ENCODE data around the gene TYMP. TPM values are rescaled to one million over a fixed set of nuclear protein-coding genes. Genes with fewer than 3 reads are reported as not detected.

Gene TYMP
- total RNA-seq, 4 donors from 2014 or later, result 27.4 to 79.2 (median 35.9) TPM

DNA sequence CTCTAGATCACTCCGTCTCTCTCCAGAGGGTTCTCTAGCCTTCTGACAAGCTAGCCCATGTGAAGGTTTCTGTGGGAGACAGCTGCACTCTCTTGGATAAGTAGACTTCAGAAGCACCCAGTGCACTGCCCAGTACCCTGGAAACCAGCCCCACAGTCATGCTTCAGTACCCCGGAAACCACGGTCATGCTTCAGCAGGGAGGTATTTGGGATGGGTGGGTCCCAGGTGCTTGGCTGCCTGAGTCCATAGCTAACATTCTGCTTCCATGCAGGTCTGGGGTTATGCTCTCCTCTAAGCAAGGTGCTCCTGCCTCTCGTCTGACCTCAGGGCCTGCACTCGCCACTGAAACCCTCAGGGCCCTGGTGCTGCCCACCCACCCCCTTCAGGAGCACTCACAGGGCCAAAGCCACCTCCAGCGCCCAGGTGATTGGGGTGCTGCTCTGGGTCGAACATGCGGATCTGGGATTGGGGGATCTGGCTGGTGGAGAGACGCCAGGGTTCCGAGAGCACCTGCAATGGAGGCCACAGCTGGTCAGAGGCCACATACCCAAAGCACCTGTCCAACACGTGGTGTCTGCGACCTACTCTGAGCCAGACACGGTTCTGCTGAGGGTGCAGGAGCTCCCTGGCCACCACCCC, 40.2 kb upstream of the TYMP start:
- no peaks in the 10 kb centered on the region for H3K9me3 ChIP-seq
- H3K4me3 ChIP-seq, result no peak overlapping the region
- intact Hi-C loops (cut with DNase I), result loop anchor here (5.0 kb wide), 1 partner anchor 63 kb away; the partner anchor contains the start of genes LMF2 and NCAPH2
- peaks cover 14 to 66% (median 57%) of the 10 kb centered on the region in 4 donors for H3K36me3 ChIP-seq
- no peaks in the 10 kb centered on the region for H3K27me3 ChIP-seq
- H3K4me1 ChIP-seq, result peaks cover 0 to 3% (median 0%) of the 10 kb centered on the region in 4 donors
- 97% methylated on average over 12 of the region's 13 CpGs for WGBS
- no peak overlapping the region for H3K27ac ChIP-seq (replicated peaks in 1 of 4)
- no peak for DNase-seq (ENCODE audit: extremely low spot score)
- TF ChIP-seq POLR2AphosphoS5 (IDR thresholded peaks at IDR 0.05) (no peak), CTCF (IDR thresholded peaks at IDR 0.05) (no peak), EP300 (IDR thresholded peaks at IDR 0.05) (no peak), POLR2A (IDR thresholded peaks at IDR 0.05; ENCODE audit: low read depth) (no peak)

DNA sequence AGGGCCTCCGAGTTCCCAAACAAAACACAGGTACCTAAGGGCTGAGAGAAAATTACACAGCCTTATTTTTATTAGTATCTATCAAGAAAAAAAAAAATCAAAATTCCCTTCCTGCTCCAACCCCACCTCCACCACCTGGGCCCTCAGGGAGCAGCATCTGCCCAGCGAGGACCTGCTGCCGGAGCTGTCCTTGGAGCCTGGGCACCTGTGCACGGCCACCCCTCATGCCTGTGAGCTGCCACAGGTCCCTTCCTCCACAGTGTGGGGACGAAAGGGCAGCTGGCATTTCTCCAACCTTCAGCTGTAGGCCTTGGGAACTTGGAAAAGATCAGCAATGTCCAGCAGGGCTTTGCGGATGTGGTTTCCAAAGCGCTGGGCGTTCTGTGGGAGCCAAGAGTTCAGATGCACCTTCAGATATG, 39.2 kb upstream of the TYMP start:
- H3K27ac ChIP-seq (replicated peaks in 1 of 4), result no peak overlapping the region
- no peaks in the 10 kb centered on the region for H3K27me3 ChIP-seq
- intact Hi-C loops (cut with DNase I), result loop anchor here (5.0 kb wide), 1 partner anchor 62 kb away; the partner anchor contains the start of genes LMF2 and NCAPH2
- no peak for DNase-seq (ENCODE audit: extremely low spot score)
- peaks cover under 1 to 6% (median 3%) of the 10 kb centered on the region in 4 donors for H3K4me1 ChIP-seq
- TF ChIP-seq POLR2A (IDR thresholded peaks at IDR 0.05; ENCODE audit: low read depth), result no peak
- TF ChIP-seq EP300 (IDR thresholded peaks at IDR 0.05), result no peak
- no peak for TF ChIP-seq POLR2AphosphoS5 (IDR thresholded peaks at IDR 0.05)
- no peak for TF ChIP-seq CTCF (IDR thresholded peaks at IDR 0.05)
- peaks cover 14 to 66% (median 53%) of the 10 kb centered on the region in 4 donors for H3K36me3 ChIP-seq
- H3K4me3 ChIP-seq, result no peak overlapping the region
- H3K9me3 ChIP-seq, result no peaks in the 10 kb centered on the region
- whole genome bisulfite sequencing, result 90% methylated on average over 8 of the region's 8 CpGs

DNA sequence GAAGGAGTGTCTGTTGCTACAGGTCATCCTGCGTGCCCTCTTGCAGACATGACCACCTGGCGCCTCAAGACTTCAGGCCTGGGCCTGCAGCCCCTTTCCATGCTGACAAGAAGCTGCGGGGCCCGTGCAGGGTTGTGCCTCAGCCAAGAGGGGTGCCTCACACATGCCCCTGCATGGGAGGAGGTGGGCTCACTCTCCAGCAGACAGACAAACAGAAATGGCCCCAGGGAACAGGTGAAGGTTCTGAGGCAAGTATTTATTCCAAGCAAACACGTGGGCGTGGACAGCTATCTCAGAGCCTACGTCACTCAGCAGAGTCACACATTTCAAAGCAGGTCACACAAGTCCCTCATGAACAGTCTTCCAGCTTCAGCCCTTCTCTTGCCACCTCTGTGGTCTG, 38.8 kb upstream of the TYMP start:
- no peak for TF ChIP-seq POLR2A (IDR thresholded peaks at IDR 0.05; ENCODE audit: low read depth)
- no peak for TF ChIP-seq CTCF (IDR thresholded peaks at IDR 0.05)
- no peak for TF ChIP-seq EP300 (IDR thresholded peaks at IDR 0.05)
- TF ChIP-seq POLR2AphosphoS5 (IDR thresholded peaks at IDR 0.05), result no peak

GRCh38 chr22:50567721-50568252, 38.0 kb upstream of the TYMP start:
- TF ChIP-seq POLR2A (IDR thresholded peaks at IDR 0.05; ENCODE audit: low read depth) (no peak), EP300 (IDR thresholded peaks at IDR 0.05) (no peak), CTCF (IDR thresholded peaks at IDR 0.05) (no peak), POLR2AphosphoS5 (IDR thresholded peaks at IDR 0.05) (no peak)
- Histone ChIP-seq H3K4me3 (no peak overlapping the region), H3K9me3 (no peaks in the 10 kb centered on the region), H3K27me3 (no peaks in the 10 kb centered on the region), H3K27ac (replicated peaks in 1 of 4) (no peak overlapping the region), H3K36me3 (peaks cover 14 to 53% (median 42%) of the 10 kb centered on the region in 4 donors), H3K4me1 (peaks cover 11 to 16% (median 13%) of the 10 kb centered on the region in 4 donors)
- DNase-seq (ENCODE audit: extremely low spot score), result no peak
- 93% methylated on average over 7 of the region's 7 CpGs for WGBS
- intact Hi-C loops (cut with DNase I), result loop anchor here (5.0 kb wide), 1 partner anchor 60 kb away; the partner anchor contains the start of genes LMF2 and NCAPH2

More for the DNA sequence above, 38.8 kb upstream of the TYMP start:
- Histone ChIP-seq H3K27me3 (no peaks in the 10 kb centered on the region), H3K36me3 (peaks cover 14 to 61% (median 50%) of the 10 kb centered on the region in 4 donors), H3K4me3 (no peak overlapping the region), H3K9me3 (no peaks in the 10 kb centered on the region), H3K4me1 (peaks cover 5 to 10% (median 7%) of the 10 kb centered on the region in 4 donors), H3K27ac (replicated peaks in 1 of 4) (no peak overlapping the region)
- no peak for DNase-seq (ENCODE audit: extremely low spot score)
- 83% methylated on average over 7 of the region's 7 CpGs for WGBS
- intact Hi-C loops (cut with DNase I), result loop anchor here (5.0 kb wide), 1 partner anchor 61 kb away; the partner anchor contains the start of genes LMF2 and NCAPH2
